ENCODE data around the gene TWSG1.

The TWSG1 gene

DNA sequence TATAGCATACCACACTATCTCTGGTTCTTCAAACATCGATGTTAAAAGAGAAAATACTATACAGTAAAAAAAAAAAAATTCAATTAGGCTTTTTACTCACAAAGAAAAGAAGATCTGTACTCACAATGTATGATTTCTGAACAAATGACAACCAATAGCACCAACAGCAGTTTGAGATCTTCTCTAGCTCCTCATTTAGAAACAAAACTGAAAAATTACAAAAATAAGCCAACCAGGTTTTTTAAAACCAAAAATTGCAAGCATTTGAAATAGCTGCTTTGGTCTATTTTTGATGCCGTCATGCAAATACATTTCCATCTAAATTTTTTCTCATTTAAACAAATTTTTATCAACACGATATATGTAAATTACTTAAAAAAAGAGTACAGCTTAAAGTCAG is 106.5 kb downstream of the TWSG1 start:
- no peak for TF ChIP-seq TEAD4 (IDR thresholded peaks at IDR 0.05)
- TF ChIP-seq TAF1 (IDR thresholded peaks at IDR 0.05; ENCODE audit: low read depth): no peak
- TF ChIP-seq, protein P1, sequence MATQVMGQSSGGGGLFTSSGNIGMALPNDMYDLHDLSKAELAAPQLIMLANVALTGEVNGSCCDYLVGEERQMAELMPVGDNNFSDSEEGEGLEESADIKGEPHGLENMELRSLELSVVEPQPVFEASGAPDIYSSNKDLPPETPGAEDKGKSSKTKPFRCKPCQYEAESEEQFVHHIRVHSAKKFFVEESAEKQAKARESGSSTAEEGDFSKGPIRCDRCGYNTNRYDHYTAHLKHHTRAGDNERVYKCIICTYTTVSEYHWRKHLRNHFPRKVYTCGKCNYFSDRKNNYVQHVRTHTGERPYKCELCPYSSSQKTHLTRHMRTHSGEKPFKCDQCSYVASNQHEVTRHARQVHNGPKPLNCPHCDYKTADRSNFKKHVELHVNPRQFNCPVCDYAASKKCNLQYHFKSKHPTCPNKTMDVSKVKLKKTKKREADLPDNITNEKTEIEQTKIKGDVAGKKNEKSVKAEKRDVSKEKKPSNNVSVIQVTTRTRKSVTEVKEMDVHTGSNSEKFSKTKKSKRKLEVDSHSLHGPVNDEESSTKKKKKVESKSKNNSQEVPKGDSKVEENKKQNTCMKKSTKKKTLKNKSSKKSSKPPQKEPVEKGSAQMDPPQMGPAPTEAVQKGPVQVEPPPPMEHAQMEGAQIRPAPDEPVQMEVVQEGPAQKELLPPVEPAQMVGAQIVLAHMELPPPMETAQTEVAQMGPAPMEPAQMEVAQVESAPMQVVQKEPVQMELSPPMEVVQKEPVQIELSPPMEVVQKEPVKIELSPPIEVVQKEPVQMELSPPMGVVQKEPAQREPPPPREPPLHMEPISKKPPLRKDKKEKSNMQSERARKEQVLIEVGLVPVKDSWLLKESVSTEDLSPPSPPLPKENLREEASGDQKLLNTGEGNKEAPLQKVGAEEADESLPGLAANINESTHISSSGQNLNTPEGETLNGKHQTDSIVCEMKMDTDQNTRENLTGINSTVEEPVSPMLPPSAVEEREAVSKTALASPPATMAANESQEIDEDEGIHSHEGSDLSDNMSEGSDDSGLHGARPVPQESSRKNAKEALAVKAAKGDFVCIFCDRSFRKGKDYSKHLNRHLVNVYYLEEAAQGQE (IDR thresholded peaks at IDR 0.05; ENCODE audit: low read depth): no peak
- TF ChIP-seq EP300 (IDR thresholded peaks at IDR 0.05; ENCODE audit: borderline replicate concordance): no peak
- no peak for TF ChIP-seq FOXM1 (IDR thresholded peaks at IDR 0.05; ENCODE audit: borderline replicate concordance, low read depth)
- TF ChIP-seq MAX (IDR thresholded peaks at IDR 0.05): no peak
- no peak for TF ChIP-seq YY1 (IDR thresholded peaks at IDR 0.05; ENCODE audit: low read depth)
- no peak for TF ChIP-seq TCF12 (IDR thresholded peaks at IDR 0.05; ENCODE audit: low read depth)
- no peak for TF ChIP-seq EGR1 (IDR thresholded peaks at IDR 0.05)
- TF ChIP-seq CEBPB (IDR thresholded peaks at IDR 0.05): no peak
- TF ChIP-seq NFIC (IDR thresholded peaks at IDR 0.05): no peak
- TF ChIP-seq ZBTB7A (IDR thresholded peaks at IDR 0.05; ENCODE audit: low read depth): no peak
- no peak for TF ChIP-seq RAD21 (IDR thresholded peaks at IDR 0.05; ENCODE audit: low read depth)
- TF ChIP-seq CREB1 (IDR thresholded peaks at IDR 0.05; ENCODE audit: low read depth): no peak

DNA sequence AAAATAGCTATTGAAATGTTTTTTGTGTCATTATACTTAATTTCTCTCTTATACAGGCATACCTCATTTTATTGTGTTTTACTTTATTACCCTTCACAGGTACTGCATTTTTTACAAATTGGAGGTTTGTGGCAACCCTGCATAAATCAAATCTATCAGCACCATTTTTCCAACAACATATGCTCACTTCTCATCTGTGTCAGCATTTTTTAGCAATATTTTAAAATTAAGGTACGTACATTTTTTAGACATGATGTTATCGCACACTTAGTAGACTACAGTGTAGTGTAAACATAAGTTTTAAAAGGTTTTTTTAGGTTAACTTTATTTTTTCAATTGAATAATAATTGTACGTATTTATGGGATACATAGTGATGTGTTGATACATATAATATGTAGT is 110.0 kb downstream of the TWSG1 start:
- TF ChIP-seq MAX (IDR thresholded peaks at IDR 0.05): no peak
- TF ChIP-seq, protein P1 (IDR thresholded peaks at IDR 0.05; ENCODE audit: low read depth): no peak
- no peak for TF ChIP-seq YY1 (IDR thresholded peaks at IDR 0.05; ENCODE audit: low read depth)
- no peak for TF ChIP-seq TCF12 (IDR thresholded peaks at IDR 0.05; ENCODE audit: low read depth)
- TF ChIP-seq EGR1 (IDR thresholded peaks at IDR 0.05): no peak
- no peak for TF ChIP-seq USF1 (IDR thresholded peaks at IDR 0.05)
- TF ChIP-seq TAF1 (IDR thresholded peaks at IDR 0.05; ENCODE audit: low read depth): no peak
- TF ChIP-seq ZBTB7A (IDR thresholded peaks at IDR 0.05; ENCODE audit: low read depth): no peak
- no peak for TF ChIP-seq EP300 (IDR thresholded peaks at IDR 0.05; ENCODE audit: borderline replicate concordance)

DNA sequence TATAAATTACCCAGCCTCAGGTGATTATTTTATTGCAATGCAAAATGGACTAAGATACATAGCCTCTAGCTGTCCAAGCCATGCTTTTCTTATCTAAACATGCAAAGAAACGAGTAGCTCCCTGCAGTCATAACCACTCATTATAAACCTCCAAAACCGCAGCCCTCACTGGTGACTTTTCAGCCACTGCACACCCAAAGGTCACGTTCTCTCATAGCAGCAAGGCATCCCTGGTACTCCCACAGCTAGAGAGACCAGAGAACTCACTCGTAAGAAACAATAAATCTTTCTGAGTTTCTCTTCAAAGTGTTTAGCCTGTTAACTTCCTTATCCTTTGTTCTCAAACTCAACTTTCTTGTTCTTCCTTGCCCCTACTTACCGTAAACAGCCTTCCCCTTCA is 112.3 kb downstream of the TWSG1 start:
- no peak for TF ChIP-seq TCF12 (IDR thresholded peaks at IDR 0.05; ENCODE audit: low read depth)
- TF ChIP-seq NFIC (IDR thresholded peaks at IDR 0.05): no peak
- no peak for TF ChIP-seq EP300 (IDR thresholded peaks at IDR 0.05; ENCODE audit: borderline replicate concordance)
- TF ChIP-seq CREB1 (IDR thresholded peaks at IDR 0.05; ENCODE audit: low read depth): no peak
- TF ChIP-seq EGR1 (IDR thresholded peaks at IDR 0.05): no peak
- no peak for TF ChIP-seq TEAD4 (IDR thresholded peaks at IDR 0.05)

DNA sequence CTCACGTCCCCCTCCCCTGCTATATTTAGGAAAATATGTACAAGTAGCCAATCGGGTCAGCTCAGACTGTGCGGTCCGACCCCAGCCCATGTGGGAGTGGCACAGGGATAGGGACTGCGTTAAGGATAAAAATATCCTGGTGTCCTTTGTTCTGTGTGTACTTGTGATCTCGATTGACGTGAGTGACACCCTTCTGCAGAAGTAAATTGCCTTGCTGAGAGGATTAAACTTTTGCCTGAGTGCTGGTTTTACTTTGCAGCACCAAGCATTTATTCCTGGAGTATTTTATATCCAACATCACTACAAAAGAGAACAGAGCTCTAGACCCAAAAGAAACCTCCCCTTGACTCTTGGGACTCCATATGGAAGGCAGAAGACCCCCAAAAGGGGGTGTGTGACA is 112.8 kb downstream of the TWSG1 start:
- TF ChIP-seq YY1 (IDR thresholded peaks at IDR 0.05; ENCODE audit: low read depth) (no peak), TEAD4 (IDR thresholded peaks at IDR 0.05) (no peak), NFIC (IDR thresholded peaks at IDR 0.05) (no peak), CEBPB (IDR thresholded peaks at IDR 0.05) (no peak), ZBTB7A (IDR thresholded peaks at IDR 0.05; ENCODE audit: low read depth) (no peak), EGR1 (IDR thresholded peaks at IDR 0.05) (no peak), RAD21 (IDR thresholded peaks at IDR 0.05; ENCODE audit: low read depth) (no peak), FOXM1 (IDR thresholded peaks at IDR 0.05; ENCODE audit: borderline replicate concordance, low read depth) (no peak), CREB1 (IDR thresholded peaks at IDR 0.05; ENCODE audit: low read depth) (no peak), MAX (IDR thresholded peaks at IDR 0.05) (no peak), EP300 (IDR thresholded peaks at IDR 0.05; ENCODE audit: borderline replicate concordance) (no peak), TCF12 (IDR thresholded peaks at IDR 0.05; ENCODE audit: low read depth) (no peak)
- TF ChIP-seq, protein P1 (IDR thresholded peaks at IDR 0.05; ENCODE audit: low read depth): no peak

Data from Ishikawa (cell line).